Glomerular visceral epithelial cell (primary cell): Measurements from ENCODE around the gene MACROD2.

Source experiments
- DNase-seq: peaks from one replicate; pipeline ENCODE4 v3.0.0-alpha.2; 2016; ENCODE audit errors: extremely low spot score

MACROD2 gene

DNA sequence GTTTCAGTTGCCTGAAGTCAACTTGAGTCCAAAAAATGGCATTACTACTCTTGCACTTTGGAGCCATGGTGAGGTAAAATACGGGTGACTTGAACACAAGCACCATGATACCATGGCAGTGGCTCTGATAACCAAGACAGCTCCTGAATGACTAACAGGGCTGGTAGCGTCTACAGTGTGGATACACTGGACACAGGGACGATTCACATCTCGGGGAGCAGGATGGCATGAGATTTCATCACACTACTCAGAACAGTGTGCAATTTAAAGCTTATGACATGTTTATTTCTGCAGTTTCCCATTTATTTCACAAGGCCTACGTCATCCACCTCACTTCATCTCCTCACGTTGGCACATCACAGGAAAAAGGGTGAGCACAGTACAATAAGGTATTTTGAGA, 1627.1 kb downstream of the MACROD2 start:
- no peak for DNase-seq

DNA sequence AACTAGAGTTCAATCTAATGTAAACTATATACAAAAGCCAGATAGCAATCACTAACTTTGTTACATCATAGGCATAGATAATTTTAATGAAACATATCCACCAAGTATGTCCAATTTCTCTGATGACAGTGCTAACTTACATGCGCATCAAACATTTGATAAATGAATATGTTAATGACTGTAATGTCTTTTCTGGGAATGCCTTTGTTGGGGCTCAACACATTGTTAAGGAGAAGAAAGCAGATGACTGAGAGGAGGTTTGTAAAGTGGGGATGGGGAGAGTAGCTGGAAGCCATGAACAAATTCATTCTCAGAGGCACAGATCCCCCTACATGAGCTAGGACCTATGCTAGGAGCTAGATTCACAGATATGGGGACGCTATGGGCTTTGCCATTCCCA, 1627.9 kb downstream of the MACROD2 start:
- DNase-seq: no peak

DNA sequence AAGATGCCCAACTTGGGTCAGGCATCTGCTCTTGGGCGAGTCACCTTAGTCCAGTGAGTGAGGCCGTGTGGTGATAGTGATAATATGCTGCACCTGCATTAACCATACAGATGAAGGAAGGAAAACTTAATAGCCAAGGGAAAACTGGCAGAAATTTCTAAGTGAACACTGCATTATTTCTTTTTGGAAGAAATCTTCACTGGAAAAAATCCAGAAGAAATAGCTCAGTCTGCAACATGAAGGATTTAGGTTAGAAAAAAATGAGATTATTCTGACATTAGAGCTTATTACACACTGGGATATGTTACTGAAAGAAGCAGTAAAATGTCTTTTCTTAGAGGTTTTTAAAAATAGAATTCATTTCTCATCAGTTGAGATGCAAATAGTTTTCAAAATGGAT, 1630.7 kb downstream of the MACROD2 start:
- DNase-seq: no peak

DNA sequence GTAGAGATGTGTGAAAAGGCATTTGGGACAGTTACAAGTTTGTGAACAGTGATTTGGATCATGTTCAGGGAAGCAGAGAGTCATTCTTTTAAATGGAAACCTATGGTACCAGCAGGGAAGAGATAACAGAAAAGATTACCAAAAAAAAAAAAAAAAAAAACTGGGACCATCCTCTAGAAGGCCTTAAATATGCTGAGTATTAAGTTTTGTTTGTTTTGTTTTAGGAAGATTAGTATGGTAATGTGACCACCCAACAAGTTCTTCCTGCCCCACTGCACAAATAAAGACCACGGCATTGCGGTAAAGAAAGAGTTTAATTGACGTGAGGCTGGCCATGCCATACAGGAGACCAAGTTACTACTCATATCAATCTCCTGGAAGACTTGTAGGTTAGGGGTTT, 1631.8 kb downstream of the MACROD2 start:
- no peak for DNase-seq

DNA sequence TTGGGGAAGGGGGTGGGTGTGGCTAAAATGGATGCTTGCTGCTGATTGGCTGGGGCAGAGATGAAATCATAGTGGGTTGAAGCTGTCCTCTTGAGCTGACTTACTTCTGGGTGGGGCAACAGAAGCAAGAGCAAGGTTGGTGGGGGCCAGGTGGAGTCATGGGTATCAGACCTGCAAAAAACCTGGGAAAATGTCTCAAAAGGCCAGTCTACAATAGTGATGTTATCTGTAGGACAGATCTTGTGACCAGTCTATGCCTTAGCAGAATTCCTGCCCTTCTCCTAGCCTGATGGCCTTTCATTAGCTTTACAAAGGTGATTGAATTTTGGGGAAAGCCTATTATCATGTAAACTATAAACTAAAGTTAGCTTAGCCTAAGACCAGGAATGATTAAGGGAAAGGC, 1632.2 kb downstream of the MACROD2 start:
- DNase-seq: no peak

DNA sequence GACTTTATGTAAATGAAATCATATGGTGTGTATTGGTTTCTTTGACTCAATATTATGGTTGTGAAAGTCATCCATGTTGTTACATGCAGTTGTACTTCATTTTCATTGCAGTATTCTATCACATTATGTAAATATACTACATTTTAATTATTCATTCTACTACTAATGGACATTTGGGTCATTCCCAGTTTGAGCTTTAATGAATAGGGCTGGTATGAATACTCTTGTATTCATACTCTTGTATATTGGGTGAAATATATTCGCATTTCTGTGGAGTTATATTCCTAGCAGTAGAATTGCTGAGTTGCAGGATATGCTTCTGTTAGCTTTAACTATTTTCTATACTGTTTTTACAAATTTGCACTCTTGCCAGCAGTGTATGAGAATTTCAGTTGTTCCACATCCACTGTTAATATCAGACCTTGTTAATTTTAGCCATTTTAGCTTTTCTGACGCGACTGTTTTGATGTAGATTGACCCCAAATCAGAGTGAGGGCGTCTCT, 1633.6 kb downstream of the MACROD2 start:
- DNase-seq: no peak

DNA sequence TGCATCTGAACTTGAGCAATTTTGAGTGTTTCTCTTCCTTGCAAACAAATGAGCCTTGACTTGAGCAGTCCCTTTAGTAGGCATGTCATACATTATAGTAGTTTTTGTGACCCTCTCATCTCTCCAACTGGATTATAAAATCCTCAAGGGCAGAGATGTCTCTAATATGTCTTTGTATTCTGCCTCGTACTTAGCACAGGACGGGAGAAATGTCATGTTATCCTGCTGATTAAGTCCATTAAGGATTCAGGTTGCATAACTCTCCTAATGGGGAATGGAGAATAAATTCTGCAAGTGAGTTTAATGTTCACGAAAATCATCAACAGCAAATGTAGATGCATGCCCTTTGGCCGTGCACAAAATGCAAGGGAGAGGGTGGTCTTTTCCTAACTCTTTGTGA, 1635.0 kb downstream of the MACROD2 start:
- DNase-seq: no peak

DNA sequence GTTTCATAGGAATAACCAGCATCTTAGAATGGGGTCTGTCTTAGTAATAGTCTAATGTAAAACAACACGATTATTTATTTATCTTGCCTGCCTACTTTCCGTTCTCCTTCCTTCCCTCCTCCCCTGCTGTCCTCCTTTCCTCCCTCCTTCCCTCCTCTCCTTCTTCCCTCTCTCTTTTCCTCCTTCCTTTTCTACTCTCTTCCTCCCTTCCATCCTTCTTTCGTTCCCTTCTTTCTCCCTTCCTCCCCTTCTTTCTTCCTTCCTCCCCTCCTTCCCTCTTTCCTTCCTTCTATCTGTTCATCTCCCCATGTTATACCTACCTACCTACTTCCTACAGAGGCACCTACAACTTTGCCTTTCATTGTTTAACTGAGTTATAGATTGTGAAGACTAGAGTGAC, 1637.4 kb downstream of the MACROD2 start:
- no peak for DNase-seq

DNA sequence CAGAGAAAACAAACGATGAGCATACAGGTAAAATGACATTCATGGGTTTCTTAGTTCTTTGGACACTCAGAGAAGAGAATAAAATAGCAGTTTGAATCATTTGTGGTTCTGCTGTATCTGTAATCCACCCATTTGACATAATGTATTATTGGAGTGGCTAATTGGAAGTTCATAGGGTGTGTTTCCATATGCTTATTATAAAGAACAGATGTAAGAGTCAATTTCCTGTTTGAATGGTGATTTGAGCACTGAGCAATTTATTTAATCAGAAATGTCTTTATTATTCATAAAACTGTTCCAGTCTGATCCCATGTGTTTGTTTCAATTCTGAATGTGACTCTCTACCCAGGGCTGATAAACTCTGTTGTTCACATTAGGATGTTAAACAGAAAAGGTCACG, 1638.8 kb downstream of the MACROD2 start:
- no peak for DNase-seq

DNA sequence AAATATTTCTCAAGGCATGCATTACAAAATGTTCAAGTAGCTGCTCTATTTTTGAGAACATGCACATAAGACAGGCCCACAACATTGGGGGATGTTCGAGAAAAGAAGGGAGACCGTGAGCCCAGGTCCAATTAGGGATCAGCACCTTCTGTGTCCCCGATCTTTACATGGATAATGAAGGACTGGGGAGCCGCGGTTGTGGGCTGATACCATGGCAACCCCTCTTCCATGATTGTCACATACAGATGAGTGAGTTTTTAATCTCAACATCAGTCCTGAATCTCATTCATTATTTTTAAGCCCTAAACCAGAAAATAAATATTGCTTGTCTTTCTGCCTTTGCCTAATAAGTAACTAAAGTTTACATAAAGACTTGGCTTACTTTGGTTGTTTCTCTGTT, 1642.2 kb downstream of the MACROD2 start:
- DNase-seq: no peak

DNA sequence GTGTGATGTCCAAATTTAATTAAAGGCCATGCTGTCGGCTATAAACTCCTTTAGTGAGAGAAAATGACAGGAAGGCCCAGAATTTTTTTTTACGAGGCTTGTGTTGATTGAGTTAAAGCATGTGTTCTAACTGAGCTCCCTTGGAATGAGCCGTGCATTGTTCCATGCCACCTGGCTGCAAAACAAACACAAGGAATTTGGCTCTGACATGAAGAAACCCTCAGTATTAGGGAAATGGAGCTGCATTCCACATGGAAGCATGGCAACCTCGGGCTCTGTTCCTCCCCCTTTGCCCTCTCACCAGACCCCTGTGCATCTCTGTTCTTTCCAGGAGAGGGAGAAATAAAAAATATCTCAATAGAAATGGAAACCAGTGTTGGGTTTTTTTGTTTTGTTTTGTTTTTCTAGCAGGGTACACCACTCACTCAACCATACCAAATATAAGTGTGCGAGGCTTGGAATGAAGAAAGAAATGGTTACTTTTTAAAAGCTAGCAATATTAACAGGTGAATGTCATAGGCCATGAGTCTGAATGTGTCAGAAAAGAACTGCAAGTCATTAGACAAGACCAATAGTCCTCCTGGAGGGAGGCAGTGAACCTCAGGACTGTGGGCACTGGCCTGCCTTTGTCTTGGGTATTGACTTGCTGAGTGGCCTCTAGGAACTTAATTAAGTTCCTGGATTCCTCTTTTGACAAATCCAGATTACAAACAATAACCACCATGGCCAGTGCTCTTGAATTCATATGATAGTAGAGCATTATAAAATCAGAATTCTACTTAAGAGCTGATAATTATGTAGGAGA, 1642.8 kb downstream of the MACROD2 start:
- DNase-seq: no peak

DNA sequence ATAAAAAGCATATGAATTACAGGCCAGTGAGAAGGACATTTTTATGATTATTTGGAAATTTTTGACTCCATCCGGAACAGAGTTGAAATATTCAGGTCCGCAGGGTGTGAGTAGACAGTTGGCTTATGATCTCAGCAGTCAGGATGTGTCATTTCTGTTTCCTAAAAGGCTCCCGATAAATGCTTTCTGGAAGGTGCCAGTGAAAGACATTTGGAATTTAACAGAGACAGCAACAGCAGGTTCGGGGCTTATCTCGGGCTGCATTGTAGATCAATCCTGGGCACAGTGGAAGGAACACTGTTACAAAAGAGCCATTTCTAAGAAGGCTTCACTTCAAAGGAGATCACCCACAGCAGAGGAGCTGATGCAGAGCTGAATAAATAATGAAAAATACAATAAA, 1643.5 kb downstream of the MACROD2 start:
- no peak for DNase-seq

DNA sequence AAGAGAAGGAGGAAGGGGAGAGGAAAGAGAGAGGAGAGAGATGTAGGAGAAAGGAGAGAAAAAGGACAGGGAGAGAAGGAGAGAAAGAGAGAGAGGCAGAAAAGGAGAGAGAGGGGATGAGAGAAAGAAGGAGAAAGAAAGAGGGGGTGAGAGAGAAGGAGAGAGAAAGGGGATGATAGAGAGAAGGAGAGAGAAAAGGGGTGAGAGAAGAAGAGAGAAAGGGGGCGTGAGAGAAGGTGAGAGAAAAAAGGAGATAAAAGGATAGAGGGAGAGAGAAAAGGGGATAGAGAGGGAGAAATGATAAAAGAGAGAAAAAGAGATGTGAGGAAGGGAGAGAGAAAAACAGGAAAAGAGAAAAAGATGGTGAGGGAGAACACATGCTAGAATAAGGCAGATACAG, 1644.5 kb downstream of the MACROD2 start:
- DNase-seq: no peak

DNA sequence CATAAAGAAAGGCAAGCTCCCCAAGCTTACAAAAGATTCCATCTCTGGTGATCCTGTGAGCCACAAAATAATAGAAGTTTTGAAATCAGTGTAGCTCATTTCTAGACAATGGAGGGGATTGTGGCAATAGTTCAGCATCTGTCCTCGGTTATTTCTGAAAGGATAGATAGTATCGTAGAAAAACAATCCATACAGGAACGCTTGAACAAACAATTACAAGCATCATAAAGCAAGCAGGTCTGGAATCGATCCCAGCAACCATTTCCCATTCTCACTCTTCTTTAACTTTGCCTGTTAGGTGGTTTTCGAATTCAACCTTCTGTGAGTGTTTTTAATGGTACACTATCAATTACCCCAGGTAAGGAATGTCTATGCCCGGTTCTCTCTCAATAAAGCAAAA, 1646.8 kb downstream of the MACROD2 start:
- no peak for DNase-seq

DNA sequence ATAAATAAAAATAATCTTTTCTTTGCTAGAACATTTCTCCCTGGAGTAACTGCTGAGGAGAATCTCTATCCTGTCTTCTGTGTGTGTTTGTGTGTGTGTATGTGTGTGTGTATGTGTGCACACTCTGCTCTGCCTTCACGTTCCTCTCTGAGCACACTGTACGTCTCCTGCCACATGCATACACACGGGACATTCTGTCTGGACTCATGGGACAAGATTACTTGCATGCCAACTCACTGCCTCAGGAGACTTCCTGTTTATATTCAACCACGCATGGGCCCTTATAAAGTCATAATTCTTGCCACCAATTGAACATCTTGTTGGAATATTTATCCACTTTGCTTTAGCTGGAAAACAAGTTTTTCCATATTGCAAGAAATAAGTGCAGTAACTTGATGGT, 1647.4 kb downstream of the MACROD2 start:
- no peak for DNase-seq

DNA sequence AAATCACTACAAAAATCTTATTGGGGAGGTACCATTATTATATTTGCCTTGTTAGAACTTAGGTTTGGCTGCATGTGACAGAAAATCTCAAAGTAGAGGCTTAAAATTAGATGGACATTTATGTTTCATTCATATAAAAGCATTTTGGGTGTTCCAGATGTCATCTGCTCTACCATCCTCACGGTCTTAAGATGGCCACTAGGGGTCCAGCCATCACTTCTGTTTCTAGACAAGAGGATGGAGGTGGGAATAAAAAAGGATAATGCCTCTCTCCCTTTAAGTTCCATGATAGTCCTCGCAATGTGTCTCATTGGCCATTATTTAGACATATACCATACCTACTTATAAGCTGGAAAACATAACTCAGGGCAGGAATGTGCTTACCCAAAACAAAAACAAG, 1648.4 kb downstream of the MACROD2 start:
- DNase-seq: peak; percentile 10

DNA sequence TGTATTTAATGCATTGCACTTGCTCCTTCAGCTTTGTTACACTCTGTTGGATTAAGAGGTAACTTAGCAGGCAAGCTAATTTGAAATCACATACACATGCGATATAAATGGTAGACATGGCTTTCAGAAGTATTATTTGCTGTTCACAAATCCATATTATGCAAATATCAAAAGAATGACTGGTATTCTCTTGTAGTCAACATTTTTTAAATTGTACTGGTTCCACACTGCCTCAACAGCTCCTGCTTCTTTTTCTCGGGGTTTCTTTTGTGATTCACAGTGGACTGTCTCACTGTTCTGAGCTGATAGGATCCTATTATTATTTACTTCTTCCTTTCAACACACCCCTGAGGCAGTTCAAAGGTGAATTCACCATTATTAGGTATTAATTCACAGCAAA, 1650.5 kb downstream of the MACROD2 start:
- DNase-seq: no peak

DNA sequence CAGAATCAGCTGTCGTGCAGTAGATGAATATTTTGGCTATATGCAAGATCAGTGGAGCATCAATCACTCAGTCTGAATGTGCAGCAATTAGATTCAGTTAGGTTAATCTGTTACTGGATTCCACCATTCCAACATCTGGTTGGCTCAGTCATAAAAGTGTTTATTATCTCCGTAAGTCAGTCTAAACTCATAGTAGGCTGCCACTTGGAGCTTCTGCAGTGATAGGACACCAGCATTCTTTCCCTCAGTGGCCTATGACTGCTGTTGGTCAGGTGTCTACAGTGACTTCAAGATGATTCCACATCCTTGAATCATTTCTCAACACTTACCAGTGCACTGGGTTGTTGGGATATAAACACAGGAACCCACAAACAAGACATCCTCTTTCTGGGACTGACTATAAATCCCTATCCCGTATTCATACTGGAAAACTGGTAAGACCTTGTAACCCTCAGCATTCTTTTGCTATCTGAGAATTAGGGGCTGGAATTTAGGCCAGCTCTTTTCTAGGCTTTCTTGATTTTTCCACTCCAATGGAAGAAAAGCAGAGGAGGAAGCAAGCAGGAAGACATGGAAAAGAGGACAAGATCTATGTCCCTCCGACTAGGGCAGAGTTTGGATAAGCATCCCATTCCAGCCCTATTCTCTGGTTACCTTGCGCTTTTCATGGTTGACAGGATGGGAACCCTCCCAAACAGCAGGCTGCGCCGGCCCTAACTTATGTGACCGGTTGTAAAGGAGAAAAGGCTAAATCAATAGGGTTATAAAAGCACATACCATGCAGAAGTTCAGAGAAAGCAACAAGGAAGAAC, 1658.3 kb downstream of the MACROD2 start:
- DNase-seq: no peak

DNA sequence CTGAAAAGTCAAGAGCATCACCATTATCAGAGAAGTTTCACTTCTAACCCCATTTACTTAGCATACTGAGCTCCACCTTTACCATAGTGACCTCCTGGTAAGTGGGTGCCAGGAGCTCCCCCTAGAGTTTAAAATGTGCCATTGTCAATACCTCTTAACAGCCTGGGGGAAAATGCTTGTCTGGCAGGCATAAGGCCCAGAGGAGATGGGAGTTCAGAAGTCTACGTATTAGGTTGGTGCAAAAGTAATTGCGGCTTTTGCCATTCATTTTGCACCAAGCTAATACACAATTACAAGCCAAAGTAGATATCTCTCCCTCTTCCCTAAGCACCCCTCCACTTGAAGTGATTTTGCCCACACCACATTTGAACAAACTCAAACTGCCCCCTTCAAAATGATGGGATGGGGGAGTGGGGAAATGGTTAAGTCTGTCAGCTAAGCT, 1658.9 kb downstream of the MACROD2 start:
- peak; percentile 46 for DNase-seq

DNA sequence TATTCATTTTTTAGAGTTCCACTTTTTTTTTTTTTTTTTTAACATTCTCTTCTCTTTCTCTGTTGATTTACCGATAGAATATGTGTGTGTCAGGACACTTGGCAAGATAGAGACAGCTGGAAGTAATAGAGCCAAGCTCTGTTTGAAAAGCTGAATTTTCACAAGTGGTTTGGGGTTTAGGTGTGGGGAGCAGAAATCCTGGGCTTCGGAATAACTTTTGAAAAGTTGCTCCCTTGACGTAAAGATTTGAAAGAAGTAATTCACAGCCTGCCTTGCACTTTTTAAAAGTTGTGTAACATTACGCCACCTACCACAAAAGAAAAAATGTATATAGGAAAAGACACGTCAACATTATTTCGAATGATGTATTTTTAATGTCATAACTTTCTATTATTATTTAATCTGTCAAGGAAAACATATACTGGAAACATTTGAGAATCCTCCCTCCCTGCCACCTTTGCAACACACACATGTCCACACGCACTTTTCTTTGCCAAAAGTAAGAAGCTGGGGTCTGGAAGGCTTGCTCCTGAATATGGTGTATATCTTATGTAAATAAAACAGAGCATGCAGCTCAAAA, 1660.1 kb downstream of the MACROD2 start:
- DNase-seq: no peak

DNA sequence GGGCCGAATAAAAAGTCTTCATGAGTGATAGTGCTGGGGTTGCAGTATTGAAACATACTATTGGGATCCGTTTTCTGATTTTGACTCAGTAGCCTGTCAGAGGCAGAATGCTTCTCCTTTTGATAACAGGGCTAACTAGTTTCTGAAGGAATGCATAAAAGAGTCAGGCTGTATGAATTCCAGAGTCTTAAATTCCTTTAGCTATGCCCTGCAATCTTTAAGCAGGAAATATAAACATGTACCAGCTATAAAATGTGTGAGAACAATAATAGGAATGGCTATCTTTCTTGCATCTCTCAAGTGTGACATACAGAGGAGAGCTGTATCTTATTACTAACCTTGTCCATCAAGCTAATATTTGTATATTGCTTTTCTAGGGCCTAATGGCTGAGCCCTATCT, 1660.8 kb downstream of the MACROD2 start:
- no peak for DNase-seq

DNA sequence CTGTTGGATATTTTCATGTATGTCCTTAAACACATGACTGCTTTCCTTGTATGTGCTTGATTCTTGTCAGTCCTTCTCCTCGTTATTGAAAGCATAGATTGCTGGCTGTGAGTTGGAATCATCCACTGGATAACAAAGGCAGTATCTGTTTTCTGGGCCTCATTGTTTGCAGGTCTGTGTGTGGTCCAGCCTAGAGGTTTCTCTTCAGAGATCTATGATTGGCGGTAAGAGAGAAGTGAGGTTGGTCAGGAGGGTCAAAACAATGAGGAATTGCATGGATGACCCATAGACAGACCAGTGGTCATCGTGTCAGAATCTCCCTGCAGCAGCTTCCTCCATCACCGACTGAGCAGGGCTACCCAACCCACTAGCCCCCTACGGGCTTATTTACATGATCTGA, 1663.0 kb downstream of the MACROD2 start:
- DNase-seq: no peak

DNA sequence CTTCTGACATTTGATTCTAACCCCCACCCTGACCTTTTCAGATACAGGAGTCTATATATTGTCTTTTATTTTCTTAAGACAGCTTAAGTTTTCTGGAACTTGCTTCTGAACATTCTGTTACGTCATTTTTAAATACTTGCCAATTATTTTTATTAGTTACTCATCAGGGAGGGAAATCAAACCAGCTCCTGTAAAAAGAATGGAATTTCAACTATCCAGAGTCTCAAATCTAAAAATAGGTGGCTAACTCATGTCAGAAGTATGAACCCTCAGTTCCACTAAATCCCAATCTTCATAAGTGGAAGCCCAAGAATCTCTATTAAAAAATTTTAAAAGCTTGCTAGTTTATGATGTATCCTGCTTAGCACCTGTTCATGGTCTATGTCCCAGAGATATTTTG, 1677.9 kb downstream of the MACROD2 start:
- peak; percentile 72 for DNase-seq
